HCT116 (cell line): ENCODE measurements around the gene NEURL3. TPM values are rescaled to one million over a fixed set of nuclear protein-coding genes. Genes with fewer than 3 reads are reported as not detected.

ENCODE experiments used
- ATAC-seq: fragments of 200-7000 bp; cut with Tn5 transposase; 2 replicates; pipeline ENCODE4 v1.9.1; 2020; ENCODE audit warnings: mild to moderate bottlenecking, moderate library complexity
- BruUV-seq: library from RNA; stranded (reverse); fragments of 400-500 nt; replicated peaks from 2 replicates; lab custom pipeline; 2021; lab: Mats Ljungman, UMichigan
- CTCF ChIA-PET: fragments of 300-600 bp; sonication (Branson Sonifier 250); formaldehyde crosslinking; loops from one replicate; lab custom pipeline; 2021; ENCODE audit warnings: antibody characterized with exemption; lab: Charles Lee
- POLR2A ChIA-PET: fragments of 300-600, 350-600 bp; sonication (Branson Sonifier 250); formaldehyde crosslinking; loops from one replicate; lab custom pipeline; 2021; ENCODE audit warnings: antibody characterized with exemption; lab: Charles Lee
- RAD21 ChIA-PET, 2 experiments: fragments of 300-600 bp; sonication (Branson Sonifier 250); formaldehyde crosslinking; loops; one replicate each; lab custom pipeline; 2023; ENCODE audit warnings: low total read pairs in 2 of 2; ENCODE audit not compliant: uncharacterized antibody in 2 of 2, unreplicated experiment in 2 of 2, low non-redundant PET in 1 of 2; lab: Charles Lee
- DNase-seq: peaks from one replicate; pipeline ENCODE4 v3.0.0-alpha.2; 2010; ENCODE audit warnings: low read depth, low spot score
- H2AFZ ChIP-seq: fragments of 200-600 bp; shearing (Covaris generic), sonication (generic); 2 replicates; pipeline ENCODE4 v1.6.1; 2017; ENCODE audit warnings: low read depth, mixed run types, mixed read lengths, antibody characterized with exemption, low read length; ENCODE audit not compliant: poor library complexity, severe bottlenecking
- H3K27ac ChIP-seq: 2 replicates; pipeline ENCODE4 v1.5.1; 2012; ENCODE audit warnings: low read depth, low read length
- H3K27me3 ChIP-seq: fragments of 200-600 bp; sonication (generic); 2 replicates; pipeline ENCODE4 v1.6.1; 2016; ENCODE audit warnings: mixed run types, low read length, mixed read lengths; ENCODE audit not compliant: insufficient read depth
- H3K36me3 ChIP-seq, 2 experiments: fragments of 200-500 bp in 1 of 2; fragments of 200-600 bp in 1 of 2; sonication (Bioruptor generic) in 1 of 2; sonication (generic) in 1 of 2; 2 replicates each; pipeline versions ENCODE4 v1.5.1 to v1.6.1; 2014 to 2016; ENCODE audit warnings: low read length in 2 of 2, inconsistent platforms in 1 of 2, mixed read lengths in 1 of 2, mixed run types in 1 of 2; ENCODE audit not compliant: insufficient read depth in 2 of 2, control insufficient read depth in 1 of 2
- H3K4me1 ChIP-seq, 2 experiments: fragments of 200-600 bp in 1 of 2; sonication (generic) in 1 of 2; 2 replicates each; pipeline versions ENCODE4 v1.5.1 to v1.6.1; 2012 to 2017; ENCODE audit warnings: low read length in 2 of 2, inconsistent platforms in 1 of 2, mild to moderate bottlenecking in 1 of 2, mixed read lengths in 1 of 2, mixed run types in 1 of 2, moderate library complexity in 1 of 2; ENCODE audit not compliant: insufficient read depth in 2 of 2, control insufficient read depth in 1 of 2
- H3K4me2 ChIP-seq: fragments of 200-600 bp; sonication (generic); 2 replicates; pipeline ENCODE4 v1.6.1; 2017; ENCODE audit warnings: mixed run types, low read length, mixed read lengths
- H3K4me3 ChIP-seq, 2 experiments: fragments of 200-600 bp in 1 of 2; sonication (generic) in 1 of 2; replicated peaks in 1 of 2; 2 replicates each; pipeline ENCODE4 v1.5.1; 2011 to 2016; ENCODE audit warnings: low read length in 2 of 2, control low read depth in 1 of 2, low read depth in 1 of 2, mild to moderate bottlenecking in 1 of 2, mixed read lengths in 1 of 2, mixed run types in 1 of 2
- H3K79me2 ChIP-seq: fragments of 200-600 bp; sonication (generic); 2 replicates; pipeline ENCODE4 v1.6.1; 2017; ENCODE audit warnings: mild to moderate bottlenecking, mixed run types, low read length, moderate library complexity, mixed read lengths; ENCODE audit not compliant: insufficient read depth
- H3K9ac ChIP-seq: fragments of 200-600 bp; sonication (generic); 2 replicates; pipeline ENCODE4 v1.6.1; 2016; ENCODE audit warnings: low read length, mixed read lengths
- H3K9me2 ChIP-seq: fragments of 200-600 bp; sonication (generic), shearing (Covaris generic); 2 replicates; pipeline ENCODE4 v1.6.1; 2017; ENCODE audit warnings: mixed run types, mild to moderate bottlenecking, moderate library complexity; ENCODE audit not compliant: insufficient read depth
- H3K9me3 ChIP-seq, 2 experiments: fragments of 200-500 bp in 1 of 2; fragments of 200-600 bp in 1 of 2; sonication (Bioruptor generic) in 1 of 2; sonication (generic) in 1 of 2; 2 replicates each; pipeline ENCODE4 v1.6.1; 2014 to 2017; ENCODE audit warnings: low read length in 2 of 2, mixed read lengths in 2 of 2, inconsistent platforms in 1 of 2, low read depth in 1 of 2, mild to moderate bottlenecking in 1 of 2, mixed run types in 1 of 2, moderate library complexity in 1 of 2; ENCODE audit not compliant: control insufficient read depth in 1 of 2, insufficient read depth in 1 of 2
- H4K20me1 ChIP-seq: fragments of 200-600 bp; sonication (generic), shearing (Covaris generic); 2 replicates; pipeline ENCODE4 v1.6.1; 2017; ENCODE audit warnings: mixed run types, mild to moderate bottlenecking, moderate library complexity; ENCODE audit not compliant: insufficient read depth
- CBX3 ChIP-seq: IDR thresholded peaks from 2 replicates; pipeline ENCODE4 v1.6.1; 2012; ENCODE audit warnings: low read depth
- CEBPB ChIP-seq: IDR thresholded peaks from 2 replicates; pipeline ENCODE4 v1.6.1; 2012; ENCODE audit warnings: low read depth
- EGR1 ChIP-seq: IDR thresholded peaks from 2 replicates; pipeline ENCODE4 v1.6.1; 2012; ENCODE audit warnings: low read depth
- EZH2 ChIP-seq: fragments of 200-600 bp; sonication (generic); IDR thresholded peaks from 2 replicates; pipeline ENCODE4 v1.6.1; 2017; ENCODE audit warnings: antibody characterized with exemption, mixed run types
- EZH2phosphoT487 ChIP-seq: fragments of 200-600 bp; IDR thresholded peaks from 2 replicates; pipeline ENCODE4 v1.6.1; 2018; ENCODE audit warnings: antibody characterized with exemption, borderline replicate concordance
- FOSL1 ChIP-seq: IDR thresholded peaks from 2 replicates; pipeline ENCODE4 v1.6.1; 2012; ENCODE audit warnings: low read depth
- JUND ChIP-seq: IDR thresholded peaks from 2 replicates; pipeline ENCODE4 v1.6.1; 2012
- SIN3A ChIP-seq: IDR thresholded peaks from 2 replicates; pipeline ENCODE4 v1.6.1; 2012; ENCODE audit warnings: low read depth
- SP1 ChIP-seq: IDR thresholded peaks from 2 replicates; pipeline ENCODE4 v1.6.1; 2012; ENCODE audit warnings: low read depth
- SRF ChIP-seq: IDR thresholded peaks from 2 replicates; pipeline ENCODE4 v1.6.1; 2012; ENCODE audit warnings: low read depth
- YY1 ChIP-seq: IDR thresholded peaks from 2 replicates; pipeline ENCODE4 v1.6.1; 2011; ENCODE audit warnings: low read length, low read depth, moderate library complexity, mild to moderate bottlenecking; ENCODE audit not compliant: insufficient replicate concordance; ENCODE audit errors: extremely low read depth
- ZNF274 ChIP-seq: fragments of 200-500 bp; sonication (Bioruptor generic); IDR thresholded peaks from 2 replicates; pipeline ENCODE4 v1.6.1; 2014; ENCODE audit warnings: mild to moderate bottlenecking, low read depth, low read length, inconsistent platforms
- intact Hi-C: fragments of 100-400 bp; cut with micrococcal nuclease; formaldehyde crosslinking; loops from 2 replicates; pipeline ENCODE4 v1.10.0; 2022
- total RNA-seq: library from RNA; stranded (reverse); gene quantifications from one replicate; pipeline ENCODE4 v1.2.1, GENCODE V29; 2021; ENCODE audit not compliant: unreplicated experiment
- TF ChIP-seq, protein P1 (sequence below): IDR thresholded peaks from 2 replicates; pipeline ENCODE4 v1.6.1; 2012
- TF ChIP-seq, protein P2 (sequence below): IDR thresholded peaks from 2 replicates; pipeline ENCODE4 v1.6.1; 2012; ENCODE audit warnings: low read depth
- TF ChIP-seq, protein P3 (sequence below), 3 experiments: fragments of 200-600 bp in 1 of 3; sonication (generic) in 1 of 3; IDR thresholded peaks in 2 of 3; conservative IDR thresholded peaks in 1 of 3; 2 replicates each; pipeline ENCODE4 v1.5.1; 2012 to 2017; ENCODE audit warnings: low read depth in 2 of 3, low read length in 2 of 3, antibody characterized with exemption in 1 of 3, borderline replicate concordance in 1 of 3, control low read depth in 1 of 3, mild to moderate bottlenecking in 1 of 3, mixed read lengths in 1 of 3, mixed run types in 1 of 3, moderate library complexity in 1 of 3; ENCODE audit not compliant: insufficient read depth in 1 of 3

Gene NEURL3
- total RNA-seq, 1 experiment from 2014 or later: not detected

DNA sequence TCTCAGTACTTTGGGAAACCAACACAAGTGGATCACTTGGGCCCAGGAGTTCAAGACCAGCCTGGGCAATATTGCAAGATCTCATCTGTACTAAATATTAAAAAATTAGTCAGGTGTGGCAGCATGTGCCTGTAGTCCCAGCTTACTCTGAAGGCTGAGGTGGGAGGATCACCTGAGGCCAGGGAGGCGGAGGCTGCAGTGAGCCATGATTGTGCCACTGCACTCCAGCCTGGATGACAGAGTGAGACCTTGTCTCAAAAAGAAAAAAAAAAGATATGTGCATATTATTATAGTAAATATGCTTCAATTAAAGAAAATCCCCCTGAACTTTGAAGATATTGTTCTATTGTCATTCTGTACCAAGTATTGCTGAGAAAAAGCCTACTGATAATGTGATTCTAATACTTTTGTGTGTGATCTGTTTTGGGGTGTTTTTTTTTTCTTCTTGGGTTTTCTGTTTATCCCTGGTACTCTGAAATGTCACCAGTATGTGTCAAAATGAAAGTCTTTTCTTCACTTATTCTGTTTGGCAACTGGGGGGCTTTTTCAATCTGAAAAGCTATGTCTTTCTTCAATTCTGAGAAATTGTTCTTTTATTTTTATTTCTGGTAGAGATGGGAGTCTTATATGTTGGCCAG, 13.2 kb downstream of the NEURL3 start:
- no peak for TF ChIP-seq EZH2phosphoT487
- no peak for TF ChIP-seq YY1
- TF ChIP-seq ZNF274: no peak
- TF ChIP-seq, all 23 proteins: peak for 0
- Histone ChIP-seq H3K27ac (no peak overlapping the region), H3K27me3 (no peaks in the 10 kb centered on the region), H3K4me3 (no peak overlapping the region), H4K20me1 (no peaks in the 10 kb centered on the region), H3K9me3 (no peaks in the 10 kb centered on the region; a peak in 1 of 4 replicates), H3K79me2 (no peaks in the 10 kb centered on the region), H2AFZ (no peak overlapping the region), H3K9me2 (no peaks in the 10 kb centered on the region), H3K36me3 (no peaks in the 10 kb centered on the region), H3K4me1 (peaks cover 16 to 22% of the 10 kb centered on the region in 2 experiments), H3K9ac (no peak overlapping the region), H3K4me2 (peak overlapping the region; percentile 69; the same call in 1 of the 2 replicates)
- RAD21 ChIA-PET: no interaction called here
- DNase-seq (no peak), ATAC-seq (no peak)
- POLR2A ChIA-PET: no interaction called here
- intact Hi-C loops: loop anchor here (5.0 kb wide), 1 partner anchor 85 kb away; no protein-coding TSS in a partner anchor
- CTCF ChIA-PET: interaction anchor here (1.6 to 1.7 kb wide), 2 partner anchors 17 to 83 kb away, joined by 5 to 8 read pairs; no protein-coding TSS in a partner anchor
- no TSS peak for BruUV-seq

DNA sequence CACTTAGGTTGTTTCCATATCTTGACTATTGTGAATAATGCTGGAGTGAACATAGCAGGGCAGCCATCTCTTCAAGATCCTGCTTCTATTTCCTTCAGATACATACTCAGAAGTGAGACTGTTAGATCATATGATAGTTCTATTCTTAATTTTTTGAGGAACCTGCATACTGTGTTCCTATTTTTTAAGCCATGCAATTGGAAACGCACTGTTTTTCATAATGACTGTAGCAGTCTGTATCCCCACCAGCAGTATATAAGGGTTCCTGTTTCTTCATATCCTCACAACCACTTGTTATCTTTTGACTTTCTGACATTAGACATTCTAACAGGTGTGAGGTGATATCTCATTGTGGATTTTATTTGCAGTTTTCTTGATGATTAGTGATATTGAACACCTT, 15.5 kb downstream of the NEURL3 start:
- BruUV-seq: no TSS peak
- ChIA-PET RAD21 (no interaction called here), CTCF (no interaction called here), POLR2A (no interaction called here)
- H2AFZ ChIP-seq: no peak overlapping the region
- intact Hi-C loops: loop anchor here (5.0 kb wide), 1 partner anchor 82 kb away; no protein-coding TSS in a partner anchor
- no peak overlapping the region for H3K4me3 ChIP-seq
- H4K20me1 ChIP-seq: no peaks in the 10 kb centered on the region
- no peaks in the 10 kb centered on the region for H3K36me3 ChIP-seq
- ATAC-seq: no peak
- H3K27ac ChIP-seq: no peak overlapping the region
- H3K9me3 ChIP-seq: no peaks in the 10 kb centered on the region; a peak in 1 of 4 replicates
- H3K4me2 ChIP-seq: no peak overlapping the region
- no peak for DNase-seq
- H3K9me2 ChIP-seq: no peaks in the 10 kb centered on the region
- no peak overlapping the region for H3K9ac ChIP-seq
- peaks cover 18 to 22% of the 10 kb centered on the region in 2 experiments for H3K4me1 ChIP-seq
- no peaks in the 10 kb centered on the region for H3K27me3 ChIP-seq
- no peaks in the 10 kb centered on the region for H3K79me2 ChIP-seq
- TF ChIP-seq YY1 (no peak), CBX3 (no peak), SRF (no peak), SIN3A (no peak), EGR1 (no peak), EZH2 (no peak), SP1 (no peak), JUND (no peak), CEBPB (no peak), FOSL1 (no peak), EZH2phosphoT487 (no peak)
- TF ChIP-seq, protein P1, sequence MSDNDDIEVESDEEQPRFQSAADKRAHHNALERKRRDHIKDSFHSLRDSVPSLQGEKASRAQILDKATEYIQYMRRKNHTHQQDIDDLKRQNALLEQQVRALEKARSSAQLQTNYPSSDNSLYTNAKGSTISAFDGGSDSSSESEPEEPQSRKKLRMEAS: no peak
- TF ChIP-seq, protein P2, sequence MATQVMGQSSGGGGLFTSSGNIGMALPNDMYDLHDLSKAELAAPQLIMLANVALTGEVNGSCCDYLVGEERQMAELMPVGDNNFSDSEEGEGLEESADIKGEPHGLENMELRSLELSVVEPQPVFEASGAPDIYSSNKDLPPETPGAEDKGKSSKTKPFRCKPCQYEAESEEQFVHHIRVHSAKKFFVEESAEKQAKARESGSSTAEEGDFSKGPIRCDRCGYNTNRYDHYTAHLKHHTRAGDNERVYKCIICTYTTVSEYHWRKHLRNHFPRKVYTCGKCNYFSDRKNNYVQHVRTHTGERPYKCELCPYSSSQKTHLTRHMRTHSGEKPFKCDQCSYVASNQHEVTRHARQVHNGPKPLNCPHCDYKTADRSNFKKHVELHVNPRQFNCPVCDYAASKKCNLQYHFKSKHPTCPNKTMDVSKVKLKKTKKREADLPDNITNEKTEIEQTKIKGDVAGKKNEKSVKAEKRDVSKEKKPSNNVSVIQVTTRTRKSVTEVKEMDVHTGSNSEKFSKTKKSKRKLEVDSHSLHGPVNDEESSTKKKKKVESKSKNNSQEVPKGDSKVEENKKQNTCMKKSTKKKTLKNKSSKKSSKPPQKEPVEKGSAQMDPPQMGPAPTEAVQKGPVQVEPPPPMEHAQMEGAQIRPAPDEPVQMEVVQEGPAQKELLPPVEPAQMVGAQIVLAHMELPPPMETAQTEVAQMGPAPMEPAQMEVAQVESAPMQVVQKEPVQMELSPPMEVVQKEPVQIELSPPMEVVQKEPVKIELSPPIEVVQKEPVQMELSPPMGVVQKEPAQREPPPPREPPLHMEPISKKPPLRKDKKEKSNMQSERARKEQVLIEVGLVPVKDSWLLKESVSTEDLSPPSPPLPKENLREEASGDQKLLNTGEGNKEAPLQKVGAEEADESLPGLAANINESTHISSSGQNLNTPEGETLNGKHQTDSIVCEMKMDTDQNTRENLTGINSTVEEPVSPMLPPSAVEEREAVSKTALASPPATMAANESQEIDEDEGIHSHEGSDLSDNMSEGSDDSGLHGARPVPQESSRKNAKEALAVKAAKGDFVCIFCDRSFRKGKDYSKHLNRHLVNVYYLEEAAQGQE: no peak
- TF ChIP-seq, protein P3, sequence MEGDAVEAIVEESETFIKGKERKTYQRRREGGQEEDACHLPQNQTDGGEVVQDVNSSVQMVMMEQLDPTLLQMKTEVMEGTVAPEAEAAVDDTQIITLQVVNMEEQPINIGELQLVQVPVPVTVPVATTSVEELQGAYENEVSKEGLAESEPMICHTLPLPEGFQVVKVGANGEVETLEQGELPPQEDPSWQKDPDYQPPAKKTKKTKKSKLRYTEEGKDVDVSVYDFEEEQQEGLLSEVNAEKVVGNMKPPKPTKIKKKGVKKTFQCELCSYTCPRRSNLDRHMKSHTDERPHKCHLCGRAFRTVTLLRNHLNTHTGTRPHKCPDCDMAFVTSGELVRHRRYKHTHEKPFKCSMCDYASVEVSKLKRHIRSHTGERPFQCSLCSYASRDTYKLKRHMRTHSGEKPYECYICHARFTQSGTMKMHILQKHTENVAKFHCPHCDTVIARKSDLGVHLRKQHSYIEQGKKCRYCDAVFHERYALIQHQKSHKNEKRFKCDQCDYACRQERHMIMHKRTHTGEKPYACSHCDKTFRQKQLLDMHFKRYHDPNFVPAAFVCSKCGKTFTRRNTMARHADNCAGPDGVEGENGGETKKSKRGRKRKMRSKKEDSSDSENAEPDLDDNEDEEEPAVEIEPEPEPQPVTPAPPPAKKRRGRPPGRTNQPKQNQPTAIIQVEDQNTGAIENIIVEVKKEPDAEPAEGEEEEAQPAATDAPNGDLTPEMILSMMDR (IDR thresholded peaks at IDR 0.05 in 2 of 3, conservative IDR thresholded peaks at IDR 0.05 in 1 of 3; ENCODE audit: borderline replicate concordance in 1 of 3, insufficient read depth in 1 of 3, low read depth in 2 of 3, low read length in 2 of 3): no peak
